ENCODE measurements around the gene VTI1A.
"Not testable (repeated sequence)": the region's sequence is repeated elsewhere in the genome, so short reads cannot be mapped to it uniquely, and the experiment has no call there.

DNA sequence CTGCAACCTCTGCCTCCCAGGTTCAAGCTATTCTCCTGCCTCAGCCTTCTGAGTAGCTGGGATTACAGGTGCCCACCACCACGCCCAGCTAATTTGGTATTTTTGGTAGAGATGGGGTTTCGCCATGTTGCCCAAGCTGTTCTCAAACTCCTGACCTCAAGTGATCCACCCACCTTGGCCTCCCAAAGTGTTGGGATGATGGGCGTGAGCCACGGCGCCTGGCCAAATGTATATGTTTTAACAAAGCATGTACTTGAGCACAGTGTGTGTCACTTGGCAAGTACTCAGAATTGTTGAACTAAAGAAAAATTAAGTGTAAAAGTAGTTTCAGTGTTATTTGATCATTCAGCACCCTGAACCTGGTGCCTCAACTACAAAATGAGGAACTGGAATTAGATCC, 17.1 kb downstream of the VTI1A start:
- not testable (repeated sequence) for TF ChIP-seq RFX5, POLR2A, NFE2L2 (IDR thresholded peaks at IDR 0.05; ENCODE audit: low read depth, low read length)
- TF ChIP-seq, protein P1, sequence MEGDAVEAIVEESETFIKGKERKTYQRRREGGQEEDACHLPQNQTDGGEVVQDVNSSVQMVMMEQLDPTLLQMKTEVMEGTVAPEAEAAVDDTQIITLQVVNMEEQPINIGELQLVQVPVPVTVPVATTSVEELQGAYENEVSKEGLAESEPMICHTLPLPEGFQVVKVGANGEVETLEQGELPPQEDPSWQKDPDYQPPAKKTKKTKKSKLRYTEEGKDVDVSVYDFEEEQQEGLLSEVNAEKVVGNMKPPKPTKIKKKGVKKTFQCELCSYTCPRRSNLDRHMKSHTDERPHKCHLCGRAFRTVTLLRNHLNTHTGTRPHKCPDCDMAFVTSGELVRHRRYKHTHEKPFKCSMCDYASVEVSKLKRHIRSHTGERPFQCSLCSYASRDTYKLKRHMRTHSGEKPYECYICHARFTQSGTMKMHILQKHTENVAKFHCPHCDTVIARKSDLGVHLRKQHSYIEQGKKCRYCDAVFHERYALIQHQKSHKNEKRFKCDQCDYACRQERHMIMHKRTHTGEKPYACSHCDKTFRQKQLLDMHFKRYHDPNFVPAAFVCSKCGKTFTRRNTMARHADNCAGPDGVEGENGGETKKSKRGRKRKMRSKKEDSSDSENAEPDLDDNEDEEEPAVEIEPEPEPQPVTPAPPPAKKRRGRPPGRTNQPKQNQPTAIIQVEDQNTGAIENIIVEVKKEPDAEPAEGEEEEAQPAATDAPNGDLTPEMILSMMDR (conservative IDR thresholded peaks at IDR 0.05; ENCODE audit: low read depth, low read length) = not testable (repeated sequence)

All from IMR-90 (cell line).